HG03575 (cell line): ENCODE results near the gene TRDN.

Experiments used
- ATAC-seq: cut with Tn5 transposase; IDR thresholded peaks from one replicate; pipeline ENCODE4 v1.9.1; 2021; ENCODE audit not compliant: unreplicated experiment, insufficient number of reproducible peaks, low FRiP score; ENCODE audit errors: extremely low read depth

The TRDN gene

DNA sequence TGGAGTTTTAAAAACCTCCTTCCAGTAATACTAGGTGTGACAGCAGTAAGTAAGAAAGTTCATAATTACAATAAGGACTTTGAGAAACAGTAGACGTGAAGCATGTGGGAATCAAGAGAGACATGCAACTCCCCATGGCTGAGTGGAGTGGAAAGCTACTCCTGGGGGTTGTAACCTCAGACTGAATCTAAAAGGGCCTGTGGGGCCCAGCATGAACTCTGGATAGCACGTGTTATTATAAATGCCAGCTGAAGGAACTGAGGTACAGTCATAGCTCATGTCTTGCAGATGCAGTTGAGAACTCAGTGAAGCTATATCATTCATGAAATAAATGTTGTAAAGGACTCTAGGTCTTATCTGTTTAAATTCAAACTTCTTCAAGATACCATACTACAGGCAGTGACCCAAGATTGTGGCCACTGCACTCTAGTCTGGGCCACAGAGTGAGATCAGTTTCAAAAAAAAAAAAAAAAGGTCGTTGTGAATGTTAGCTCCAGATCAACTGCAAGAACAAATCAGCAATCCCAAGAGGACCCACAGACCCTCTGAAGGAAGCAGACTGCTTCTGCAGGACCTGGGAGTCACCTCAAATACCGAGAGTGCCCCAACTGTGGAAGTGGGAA is 189.3 kb downstream of the TRDN start:
- no peak for ATAC-seq

DNA sequence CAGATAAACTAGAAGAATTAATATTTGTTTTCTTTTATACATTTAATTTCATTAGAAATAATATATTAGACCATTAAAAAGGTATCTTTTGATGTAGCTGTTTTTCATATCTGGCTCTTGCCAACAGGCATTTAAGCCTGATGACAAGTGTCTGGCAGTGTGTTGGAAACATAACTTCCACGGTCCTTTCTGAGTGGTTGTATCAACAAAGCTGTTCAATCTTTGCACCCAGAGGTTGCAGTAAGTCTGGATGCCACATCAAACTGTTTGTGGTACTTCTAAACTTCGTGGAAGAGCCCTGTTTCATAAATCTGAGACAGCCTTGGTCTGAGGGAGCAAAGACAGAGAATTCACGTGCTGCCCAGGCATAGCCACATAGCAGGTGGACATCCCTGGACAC is 197.4 kb downstream of the TRDN start:
- ATAC-seq = no peak

DNA sequence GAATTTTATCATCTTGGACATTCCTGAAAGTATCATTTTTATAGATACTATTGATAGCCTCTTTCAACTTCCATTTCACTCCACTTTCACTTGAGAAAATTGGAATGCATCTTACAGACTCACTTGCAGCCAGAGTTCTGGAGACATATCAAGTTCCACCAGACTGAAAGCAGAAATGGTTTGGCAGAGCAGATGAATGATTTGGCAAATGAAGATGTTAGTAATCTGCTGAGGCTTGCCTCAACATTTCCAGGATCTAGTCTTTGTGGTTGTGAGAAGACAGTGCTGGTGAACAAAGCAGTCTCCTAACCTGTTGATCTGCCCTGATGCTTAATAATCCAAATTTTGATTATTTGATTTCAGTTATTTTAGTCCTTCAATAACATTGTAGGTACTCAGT is 202.6 kb downstream of the TRDN start:
- ATAC-seq = no peak

DNA sequence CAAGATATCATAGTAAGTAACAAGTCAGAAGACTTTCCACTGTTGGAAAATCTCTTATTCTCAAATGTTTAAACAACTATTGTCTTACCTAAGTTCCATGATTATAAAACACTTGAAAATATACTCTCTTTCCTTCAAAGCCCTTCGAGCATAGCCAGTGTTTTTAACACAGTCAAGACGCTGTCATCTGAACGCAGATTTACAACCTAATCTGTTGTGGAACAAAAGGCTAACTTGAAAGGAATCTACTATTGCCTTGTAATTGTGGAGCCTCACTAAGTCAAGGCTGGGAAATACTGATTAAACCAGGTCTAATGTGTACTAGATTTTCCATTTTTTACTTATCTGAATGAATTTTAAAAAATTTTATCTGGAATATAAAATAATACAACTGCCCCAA is 205.8 kb downstream of the TRDN start:
- no peak for ATAC-seq

DNA sequence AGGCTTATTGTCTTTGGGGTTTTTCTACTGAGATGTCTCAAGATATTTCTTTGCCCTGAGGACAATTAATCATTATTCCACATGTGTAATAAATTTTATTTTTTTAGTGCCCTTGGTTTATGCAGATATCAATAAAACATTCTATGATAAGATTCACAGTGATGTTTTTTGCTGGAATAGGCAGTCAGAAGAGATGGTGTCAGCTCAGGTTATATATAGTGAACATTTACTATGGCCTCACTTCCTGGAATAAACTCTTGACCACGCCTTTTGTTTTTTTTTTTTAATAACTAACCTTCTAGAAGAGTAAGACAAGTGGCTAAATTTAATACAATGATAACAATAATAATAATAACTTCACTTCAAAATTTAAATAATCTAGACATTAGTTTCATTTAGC is 209.7 kb downstream of the TRDN start:
- no peak for ATAC-seq

DNA sequence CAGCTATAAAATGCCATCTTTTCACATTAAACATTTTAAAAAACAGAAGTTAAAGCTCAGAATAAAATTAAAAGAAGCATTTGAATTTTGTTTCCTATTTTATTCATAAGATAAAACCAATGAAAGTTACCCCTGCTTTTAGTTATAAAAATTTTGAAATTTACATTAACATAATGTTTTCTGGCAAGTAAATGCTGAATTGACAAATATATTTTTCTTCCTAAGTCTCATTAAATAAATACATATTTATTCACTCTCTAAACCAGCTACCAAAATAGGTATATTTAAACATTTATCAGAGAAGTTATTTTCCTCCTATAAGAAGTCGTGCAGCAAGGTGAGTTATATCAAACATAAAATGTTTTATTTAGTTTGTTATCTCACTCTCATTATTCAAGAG is 213.6 kb downstream of the TRDN start:
- no peak for ATAC-seq

DNA sequence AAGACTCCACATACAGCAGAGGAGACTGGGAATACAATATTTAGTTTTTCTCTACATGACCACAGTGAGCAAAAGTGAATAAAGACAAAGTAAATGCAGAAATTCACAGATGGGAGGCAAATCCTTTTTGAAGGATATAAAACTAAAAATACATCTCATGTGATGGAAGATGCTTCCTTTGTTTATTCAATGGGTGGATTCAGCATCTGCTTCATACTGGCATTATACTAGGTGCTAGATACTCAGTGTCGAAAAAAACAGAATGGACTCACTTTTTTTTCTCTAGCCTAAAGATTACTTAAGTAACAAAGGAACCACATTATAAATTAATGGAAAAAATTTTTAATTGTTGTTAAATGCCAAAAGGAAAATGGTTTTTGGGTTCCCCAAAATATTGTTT is 216.2 kb downstream of the TRDN start:
- ATAC-seq = no peak

DNA sequence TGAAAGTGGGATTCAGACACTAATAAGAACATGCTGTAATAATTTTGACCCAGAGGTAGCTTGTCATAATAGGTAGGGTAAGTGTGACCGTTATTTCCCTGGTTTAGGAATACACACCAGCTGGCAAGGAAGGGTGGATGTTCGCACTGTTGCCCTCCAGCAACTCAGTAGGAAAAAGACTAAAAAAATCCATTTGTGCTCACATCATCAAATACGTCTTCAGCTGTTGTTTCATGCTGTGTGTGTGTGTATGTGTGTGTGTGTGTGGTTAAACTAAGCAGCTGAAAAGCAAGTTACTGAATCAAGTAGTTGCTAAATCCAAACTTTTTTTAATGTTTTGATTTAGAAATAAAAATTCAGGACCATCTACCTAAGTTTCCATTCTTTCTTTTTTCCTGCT is 218.7 kb downstream of the TRDN start:
- no peak for ATAC-seq

DNA sequence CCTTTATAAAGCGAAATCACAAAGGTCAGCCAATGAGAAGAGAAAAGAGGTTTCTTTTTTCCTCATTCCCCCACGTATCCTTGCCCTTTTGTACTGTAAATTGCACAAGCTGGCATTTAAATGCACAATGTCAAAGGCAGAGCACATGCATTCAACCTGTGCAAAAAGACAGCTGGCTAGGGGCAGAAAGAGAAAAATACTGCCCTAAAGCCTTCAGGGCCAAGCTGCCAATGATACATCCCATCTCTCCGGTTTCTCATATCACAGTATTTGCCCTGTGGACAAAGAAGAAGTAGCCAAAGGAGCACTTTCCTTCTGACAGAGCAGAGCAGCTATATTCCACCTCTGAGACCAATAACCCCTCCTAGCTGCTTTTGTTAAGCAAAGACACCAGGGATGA is 219.2 kb downstream of the TRDN start:
- no peak for ATAC-seq

DNA sequence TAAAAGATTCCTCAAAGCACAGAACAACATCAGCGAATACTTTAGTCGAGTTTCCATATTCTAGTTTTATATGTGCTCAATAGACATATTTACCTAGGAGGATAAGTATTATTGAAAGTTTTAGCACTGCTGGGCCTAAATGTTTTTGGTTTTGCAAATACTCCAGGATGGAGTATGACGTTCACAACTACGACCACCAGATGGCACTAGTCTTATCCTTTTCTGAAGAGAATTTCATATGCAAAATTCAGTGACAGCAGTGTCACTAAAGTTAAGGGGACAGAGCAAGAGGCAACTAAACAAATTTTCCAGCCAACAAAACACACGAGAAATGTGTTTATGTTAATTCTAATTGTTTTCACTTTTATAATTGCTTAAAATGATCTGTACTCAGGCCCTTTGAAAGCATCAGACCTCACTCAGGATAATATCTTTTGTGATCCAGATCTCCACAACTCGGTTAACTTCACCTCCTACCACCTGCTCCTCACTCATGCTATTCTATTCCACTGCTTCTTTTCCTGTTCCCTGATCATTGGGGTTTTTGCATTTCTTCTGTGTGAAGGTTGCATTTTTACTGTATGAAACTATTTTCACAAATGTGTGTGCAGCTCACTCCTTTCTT is 220.8 kb downstream of the TRDN start:
- ATAC-seq = peak; percentile 85

DNA sequence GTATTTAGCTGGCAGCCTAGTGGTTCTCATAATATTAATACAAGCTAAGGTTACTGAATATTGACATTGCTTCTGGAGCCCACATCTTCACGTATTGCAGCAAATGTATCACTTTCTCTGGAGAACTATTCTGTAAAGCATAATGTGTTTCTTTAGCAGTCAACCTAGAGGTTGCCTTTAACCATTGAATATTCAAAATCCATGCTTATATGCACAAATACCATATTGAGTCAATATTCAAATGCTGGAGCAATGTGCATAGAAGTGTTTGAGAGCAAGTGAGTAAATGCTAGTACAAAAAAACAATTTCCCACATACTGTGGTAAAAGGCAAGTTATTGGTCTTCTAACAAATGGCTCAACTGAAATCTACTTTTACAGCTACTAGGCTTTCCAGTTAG is 231.8 kb downstream of the TRDN start:
- no peak for ATAC-seq

DNA sequence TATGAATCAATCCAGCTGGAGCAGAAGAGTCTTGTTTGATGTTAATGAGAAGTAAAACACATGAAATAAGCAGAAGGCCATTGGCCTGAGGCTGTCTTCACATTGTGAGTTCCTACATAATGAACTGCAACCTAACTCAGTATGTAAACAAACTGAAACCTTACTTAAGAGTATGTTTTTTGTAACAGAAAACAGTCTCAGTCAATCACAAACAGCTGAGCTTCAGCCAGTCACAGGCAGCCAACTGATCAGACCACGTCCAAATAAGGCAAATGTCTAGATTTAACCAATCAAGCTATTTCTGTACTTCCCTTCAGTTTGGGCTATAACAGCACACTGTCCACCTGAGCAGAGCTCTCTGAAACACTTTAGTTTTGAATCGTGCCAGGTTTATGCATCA is 234.7 kb downstream of the TRDN start:
- ATAC-seq = peak; percentile 88

DNA sequence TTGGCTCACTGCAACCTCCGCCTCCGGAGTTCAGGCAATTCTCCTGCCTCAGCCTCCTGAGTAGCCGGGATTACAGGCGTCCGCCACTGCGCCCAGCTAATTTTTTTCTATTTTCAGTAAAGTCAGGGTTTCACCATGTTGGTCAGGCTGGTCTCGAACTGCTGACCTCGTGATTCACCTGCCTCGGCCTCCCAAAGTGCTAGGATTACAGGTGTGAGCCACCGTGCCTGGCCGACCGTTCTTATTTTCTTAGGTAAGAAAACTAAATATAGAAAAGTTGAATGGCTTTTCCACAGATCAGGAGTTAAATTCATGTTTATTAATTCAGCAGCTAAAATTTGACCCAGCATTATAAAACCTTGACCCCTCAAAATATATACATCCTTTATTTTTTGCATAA is 238.7 kb downstream of the TRDN start:
- no peak for ATAC-seq

DNA sequence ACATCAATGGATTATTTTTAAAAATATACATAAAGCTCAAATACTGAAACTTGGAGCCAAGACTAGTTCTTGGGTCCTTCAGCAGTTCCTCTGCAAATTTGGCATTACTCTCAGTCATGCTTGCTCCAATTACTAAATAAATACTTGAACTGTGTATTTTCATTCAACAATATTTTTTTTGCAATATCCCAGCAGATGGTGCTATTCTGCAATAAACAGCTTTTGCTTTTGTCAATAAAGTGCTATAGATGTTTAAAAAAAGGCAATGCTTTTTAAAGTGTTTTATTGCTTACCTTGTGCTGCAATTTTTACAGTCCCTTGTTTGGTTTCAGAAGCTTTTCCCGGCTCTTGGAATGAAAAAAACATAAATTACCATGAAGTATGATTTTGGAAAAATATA is 243.4 kb downstream of the TRDN start:
- ATAC-seq = no peak

DNA sequence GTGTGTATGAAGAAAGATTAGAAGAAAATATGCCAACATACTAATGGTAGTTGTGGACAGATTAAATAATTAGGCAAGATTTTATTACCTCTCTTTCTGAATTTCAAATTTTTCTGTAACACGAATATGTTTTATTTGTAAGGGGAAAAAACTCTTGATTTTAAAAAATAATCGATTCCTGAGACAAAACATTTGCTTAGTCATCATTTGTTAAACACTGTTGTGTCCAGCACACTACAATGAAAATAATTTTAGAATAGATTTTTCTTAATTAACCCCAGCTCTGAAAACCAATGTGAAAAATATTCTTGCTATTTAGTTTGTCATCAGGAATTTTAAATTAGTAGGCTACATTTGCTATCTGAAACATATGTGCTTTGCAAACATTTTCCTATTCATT is 253.0 kb downstream of the TRDN start:
- ATAC-seq = no peak

DNA sequence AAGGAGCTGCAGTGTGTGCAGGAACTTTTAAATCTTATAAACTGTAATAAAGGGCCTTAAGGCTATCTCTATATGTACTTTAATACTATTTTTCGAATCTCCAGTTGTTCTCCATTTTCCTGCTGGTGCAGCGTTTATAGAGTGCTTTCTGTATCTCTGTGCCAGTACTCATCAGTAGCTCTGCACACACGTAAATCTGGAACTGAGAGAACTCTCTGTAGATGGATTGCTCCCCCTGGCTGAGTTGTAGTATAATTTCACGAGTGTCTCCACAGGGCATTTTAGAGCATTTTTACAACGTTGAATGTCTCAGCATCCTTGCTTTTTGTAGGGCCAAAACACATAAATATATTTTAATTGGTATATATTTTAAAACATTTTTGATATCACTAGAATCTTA is 256.5 kb downstream of the TRDN start:
- no peak for ATAC-seq

DNA sequence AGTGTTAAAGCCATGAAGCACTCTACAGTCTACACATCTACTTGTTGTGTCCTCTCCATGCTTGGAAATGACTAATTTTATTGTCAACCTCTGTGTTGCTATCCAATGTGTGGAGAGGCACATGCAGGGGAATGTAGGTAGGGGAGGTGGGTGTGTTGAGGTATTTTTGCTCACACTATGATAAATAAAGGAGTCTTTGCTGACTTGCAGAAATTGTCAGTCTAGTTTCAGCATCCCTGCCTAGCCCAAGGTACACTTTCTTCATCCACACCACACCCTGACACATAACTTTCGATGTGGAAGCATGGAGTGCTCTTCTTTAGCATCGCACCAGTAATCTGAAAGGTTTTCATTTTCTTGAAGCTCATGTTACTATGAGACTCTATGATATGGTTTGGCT is 264.0 kb downstream of the TRDN start:
- no peak for ATAC-seq

DNA sequence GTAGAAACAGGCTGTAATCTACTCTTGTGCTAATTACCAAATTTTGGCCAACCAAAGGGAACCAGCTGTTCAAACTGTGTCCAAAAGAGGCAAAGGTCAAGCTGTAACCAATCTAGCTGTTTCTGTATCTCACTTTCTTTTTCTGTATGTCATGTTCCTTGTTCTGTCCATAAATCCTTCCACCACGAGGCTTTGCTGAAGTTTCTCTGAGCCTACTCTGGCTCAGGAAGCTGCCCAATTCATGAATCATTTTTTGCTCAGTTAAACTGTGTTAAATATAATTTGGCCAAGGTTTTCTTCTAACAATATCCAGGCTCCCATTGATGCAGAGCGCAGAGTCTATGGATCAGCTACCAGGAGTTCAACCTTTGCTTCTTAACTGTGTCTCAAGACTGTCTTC is 272.8 kb downstream of the TRDN start:
- ATAC-seq = no peak

DNA sequence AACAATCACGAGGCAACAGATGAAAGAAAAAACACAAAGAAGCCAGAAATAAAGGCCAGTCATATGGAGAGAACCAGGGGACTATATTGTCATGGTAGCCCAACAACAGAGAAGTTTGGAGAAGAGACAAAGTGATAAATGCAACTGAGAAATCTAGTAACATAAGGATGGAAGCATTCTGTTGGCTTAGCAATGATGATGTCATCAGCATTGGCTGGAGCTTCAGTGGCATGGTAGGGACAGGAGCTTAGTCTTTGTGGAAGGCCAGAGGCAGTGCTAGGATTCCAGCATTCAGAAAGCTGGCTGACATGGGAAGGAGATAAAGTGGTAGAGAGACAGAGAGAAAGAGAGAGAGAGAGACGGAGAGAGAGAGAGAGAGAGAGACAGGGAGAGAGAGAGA is 276.4 kb downstream of the TRDN start:
- ATAC-seq = no peak

DNA sequence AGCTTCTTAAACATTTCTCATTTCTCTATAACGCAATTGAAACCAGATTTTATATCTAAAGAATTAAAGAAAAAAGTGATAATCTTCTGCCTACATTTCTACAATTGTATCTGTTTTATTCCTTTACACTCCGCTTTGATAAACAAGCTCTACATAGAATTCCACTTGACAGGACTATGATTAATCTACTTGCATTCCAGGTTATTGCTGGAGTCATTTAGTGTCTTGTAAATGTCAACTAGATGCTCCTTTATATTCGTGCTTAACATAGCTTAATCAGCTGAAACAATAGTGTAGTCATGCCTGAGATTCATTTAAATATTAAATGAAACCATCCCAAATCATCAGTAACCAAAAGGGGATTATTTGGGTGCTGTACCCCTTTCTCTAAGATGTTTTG is 284.0 kb downstream of the TRDN start:
- ATAC-seq = no peak

DNA sequence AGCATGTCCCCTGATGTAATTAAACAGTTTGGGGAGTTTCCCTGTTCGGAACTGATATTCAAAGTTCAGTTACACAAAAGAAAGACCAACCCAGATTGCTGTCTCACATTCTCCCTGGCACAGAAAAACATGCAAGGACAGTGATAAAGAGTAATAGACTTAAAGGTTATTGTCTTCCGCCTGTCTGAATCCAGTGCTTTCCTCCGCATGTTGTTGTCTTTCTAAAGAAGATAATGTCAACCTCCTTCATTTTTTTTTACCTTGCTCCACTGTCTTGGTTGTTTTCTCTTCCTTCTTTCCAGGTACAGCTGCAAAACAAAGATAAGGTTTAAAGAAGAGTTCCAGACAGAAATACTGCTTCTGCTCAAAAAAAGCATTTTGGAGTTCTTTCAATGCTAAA is 284.5 kb downstream of the TRDN start:
- ATAC-seq = no peak
